ENCODE measurements around the gene KIAA2012. TPM values are rescaled to one million over a fixed set of nuclear protein-coding genes. Genes with fewer than 3 reads are reported as not detected.

KIAA2012 gene
- total and polyA plus RNA-seq, 2 of the 8 experiments (the other 6 are each of a cell fraction or from before 2014, with no cell fraction given): not detected

- POLR2A ChIA-PET (ENCODE audit: partially characterized antibody): interaction anchor here (0.7 to 1.0 kb wide), 2 partner anchors 11 to 139 kb away, joined by 3 read pairs; no protein-coding TSS in a partner anchor
- Histone ChIP-seq H3K79me2 (ENCODE audit: control insufficient read depth in 1 of 2, insufficient read depth in 2 of 2, low read length in 2 of 2) (no peaks in the 10 kb centered on the region), H2BK5ac (ENCODE audit: low read depth, low read length) (no peak overlapping the region), H3K4me3 (ENCODE audit: extremely low read depth in 1 of 4, insufficient read depth in 2 of 4, low read depth in 3 of 4, low read length in 4 of 4) (no peak overlapping the region), H2AFZ (ENCODE audit: low read length) (no peak overlapping the region), H4K8ac (ENCODE audit: extremely low read depth, insufficient read depth, low read length) (no peak overlapping the region), H2BK15ac (ENCODE audit: low read length) (no peak overlapping the region), H4K5ac (ENCODE audit: insufficient read length, low read depth, low read length) (no peak overlapping the region), H3K4ac (replicated peaks; ENCODE audit: insufficient read length, low read depth, low read length) (no peak overlapping the region), H3K18ac (ENCODE audit: extremely low read depth, low read length) (no peak overlapping the region), H3K27ac (ENCODE audit: low read depth, low read length) (no peak overlapping the region), H3K14ac (ENCODE audit: insufficient read length) (no peak overlapping the region), H3K23ac (ENCODE audit: insufficient read length) (no peak overlapping the region), H4K20me1 (replicated peaks in 1 of 2; ENCODE audit: control insufficient read depth in 1 of 2, insufficient read depth in 2 of 2, low read length in 2 of 2) (no peaks in the 10 kb centered on the region), H3K4me2 (ENCODE audit: insufficient read depth in 1 of 2, low read depth in 2 of 2, low read length in 2 of 2) (no peak overlapping the region), H3K4me1 (replicated peaks in 1 of 4; ENCODE audit: control insufficient read depth in 3 of 4, insufficient read depth in 4 of 4, low read length in 3 of 4) (no peaks in the 10 kb centered on the region), H3K9me3 (ENCODE audit: insufficient read depth in 2 of 2, low read depth in 1 of 2, low read length in 1 of 2) (no peaks in the 10 kb centered on the region), H3K23me2 (ENCODE audit: low read depth, low read length) (no peaks in the 10 kb centered on the region), H3K36me3 (ENCODE audit: control insufficient read depth in 2 of 4, insufficient read depth in 4 of 4, low read length in 3 of 4) (no peaks in the 10 kb centered on the region), H4K91ac (replicated peaks; ENCODE audit: insufficient read length, low read length) (no peak overlapping the region), H3K27me3 (replicated peaks in 1 of 4; ENCODE audit: control insufficient read depth in 3 of 4, extremely low read depth in 1 of 4, insufficient read depth in 3 of 4, low read length in 3 of 4) (0 out of 7 replicates have a peak, but pooled peaks cover 0 to 1% (median 0%) of the 10 kb centered on the region in 4 experiments), H3K79me1 (ENCODE audit: low read depth, low read length) (no peaks in the 10 kb centered on the region), H2BK120ac (replicated peaks; ENCODE audit: low read depth, low read length) (no peak overlapping the region), H2AK5ac (ENCODE audit: low read depth, low read length) (no peak overlapping the region), H2BK12ac (ENCODE audit: low read depth, low read length) (no peak overlapping the region), H2BK20ac (ENCODE audit: low read length) (0 out of 2 replicates have a peak overlapping the region, but pooled peaks have one; percentile 25), H3K56ac (replicated peaks; ENCODE audit: insufficient read length, low read depth, low read length) (no peak overlapping the region), H3K9ac (replicated peaks in 1 of 4; ENCODE audit: extremely low read depth in 1 of 4, low read depth in 3 of 4, low read length in 3 of 4) (no peak overlapping the region)
- no peak for TF ChIP-seq SUZ12 (IDR thresholded peaks at IDR 0.05; ENCODE audit: low read length)
- TF ChIP-seq HDAC6 (IDR thresholded peaks at IDR 0.05; ENCODE audit: low read depth, low read length): no peak
- no peak for TF ChIP-seq TBP (IDR thresholded peaks at IDR 0.05; ENCODE audit: low read depth, low read length)
- no peak for TF ChIP-seq SIN3A (conservative IDR thresholded peaks at IDR 0.05 in 1 of 2, IDR thresholded peaks at IDR 0.05 in 1 of 2; ENCODE audit: low read depth in 1 of 2, low read length in 2 of 2)
- no peak for TF ChIP-seq RBBP5 (IDR thresholded peaks at IDR 0.05; ENCODE audit: borderline replicate concordance, low read depth, low read length)
- TF ChIP-seq BCL11A (IDR thresholded peaks at IDR 0.05; ENCODE audit: low read depth in 2 of 2, low read length in 2 of 2): no peak
- no peak for TF ChIP-seq TAF1 (IDR thresholded peaks at IDR 0.05; ENCODE audit: low read depth, low read length)
- no peak for TF ChIP-seq SRF (IDR thresholded peaks at IDR 0.05; ENCODE audit: low read depth, low read length)
- TF ChIP-seq SIX5 (IDR thresholded peaks at IDR 0.05; ENCODE audit: low read depth, low read length): no peak
- TF ChIP-seq POLR2AphosphoS5 (IDR thresholded peaks at IDR 0.05; ENCODE audit: low read depth, low read length): no peak
- no peak for TF ChIP-seq BRCA1 (IDR thresholded peaks at IDR 0.05; ENCODE audit: low read depth, low read length)
- TF ChIP-seq, protein P1, sequence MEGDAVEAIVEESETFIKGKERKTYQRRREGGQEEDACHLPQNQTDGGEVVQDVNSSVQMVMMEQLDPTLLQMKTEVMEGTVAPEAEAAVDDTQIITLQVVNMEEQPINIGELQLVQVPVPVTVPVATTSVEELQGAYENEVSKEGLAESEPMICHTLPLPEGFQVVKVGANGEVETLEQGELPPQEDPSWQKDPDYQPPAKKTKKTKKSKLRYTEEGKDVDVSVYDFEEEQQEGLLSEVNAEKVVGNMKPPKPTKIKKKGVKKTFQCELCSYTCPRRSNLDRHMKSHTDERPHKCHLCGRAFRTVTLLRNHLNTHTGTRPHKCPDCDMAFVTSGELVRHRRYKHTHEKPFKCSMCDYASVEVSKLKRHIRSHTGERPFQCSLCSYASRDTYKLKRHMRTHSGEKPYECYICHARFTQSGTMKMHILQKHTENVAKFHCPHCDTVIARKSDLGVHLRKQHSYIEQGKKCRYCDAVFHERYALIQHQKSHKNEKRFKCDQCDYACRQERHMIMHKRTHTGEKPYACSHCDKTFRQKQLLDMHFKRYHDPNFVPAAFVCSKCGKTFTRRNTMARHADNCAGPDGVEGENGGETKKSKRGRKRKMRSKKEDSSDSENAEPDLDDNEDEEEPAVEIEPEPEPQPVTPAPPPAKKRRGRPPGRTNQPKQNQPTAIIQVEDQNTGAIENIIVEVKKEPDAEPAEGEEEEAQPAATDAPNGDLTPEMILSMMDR (IDR thresholded peaks at IDR 0.05; ENCODE audit: control extremely low read depth in 1 of 3, insufficient read depth in 1 of 3, low read depth in 1 of 3, low read length in 3 of 3): no peak
- CTCF ChIA-PET (ENCODE audit: partially characterized antibody): interaction anchor here (0.6 to 2.7 kb wide), 10 partner anchors 9 to 343 kb away, joined by 3 to 12 read pairs (median 3); no protein-coding TSS in a partner anchor
- FAIRE-seq (no peak), DNase-seq (ENCODE audit: low read depth in 1 of 2, low spot score in 2 of 2) (no peak)
- 80% methylated on average over 3 of the region's 3 CpGs; no CpG with 5 or more reads in 1 of the 2 experiments for WGBS, 2 experiments (ENCODE audit: extremely low coverage in 1 of 2, insufficient coverage in 1 of 2, insufficient read length in 1 of 2, insufficient replicate concordance in 2 of 2, low coverage in 1 of 2, low lambda C conversion rate in 2 of 2, missing lambda C conversion rate in 1 of 2)
Observed at GRCh38 chr2:202164411-202164810, 91.4 kb downstream of the KIAA2012 start.

Data from H1 (cell line).